Neutrophil (primary cell): ENCODE measurements around the gene SLC6A7.

Source experiments
- H3K27ac ChIP-seq: fragments of 200-600 bp; sonication (generic); 2 replicates; pipeline ENCODE4 v1.5.1; 2016; ENCODE audit warnings: mild to moderate bottlenecking, moderate library complexity
- H3K27me3 ChIP-seq: fragments of 200-600 bp; sonication (generic); 2 replicates; pipeline ENCODE4 v1.6.0; 2016; ENCODE audit warnings: mild to moderate bottlenecking
- H3K36me3 ChIP-seq: fragments of 200-600 bp; sonication (generic); 2 replicates; pipeline ENCODE4 v1.5.1; 2017
- H3K4me1 ChIP-seq, 2 experiments: fragments of 200-600 bp in 1 of 2; sonication (generic) in 1 of 2; 1 replicate in 1 of 2; 2 replicates in 1 of 2; pipeline versions ENCODE4 v1.5.1 to v1.6.1; 2013 to 2016; ENCODE audit warnings: low read depth in 1 of 2, low read length in 1 of 2, mild to moderate bottlenecking in 1 of 2, moderate library complexity in 1 of 2; ENCODE audit not compliant: control insufficient read depth in 1 of 2, insufficient read depth in 1 of 2
- H3K4me3 ChIP-seq, 2 experiments: fragments of 200-600 bp in 1 of 2; sonication (generic) in 1 of 2; 1 replicate in 1 of 2; 2 replicates in 1 of 2; pipeline ENCODE4 v1.5.1; 2013 to 2016; ENCODE audit warnings: low read depth in 1 of 2, low read length in 1 of 2, mild to moderate bottlenecking in 1 of 2, moderate library complexity in 1 of 2
- H3K9me3 ChIP-seq: fragments of 200-600 bp; sonication (generic); 2 replicates; pipeline ENCODE4 v1.5.1; 2016
- CTCF ChIP-seq: fragments of 200-600 bp; sonication (generic); IDR thresholded peaks from 2 replicates; pipeline ENCODE4 v1.5.1; 2016; ENCODE audit warnings: antibody characterized with exemption

Gene SLC6A7

GRCh38 chr5:150211156-150212030 lies 21.5 kb downstream of the SLC6A7 start:
- peaks cover 0 to 3% of the 10 kb centered on the region in 2 experiments for H3K4me1 ChIP-seq
- TF ChIP-seq CTCF = no peak
- no peak overlapping the region for H3K4me3 ChIP-seq
- no peaks in the 10 kb centered on the region for H3K9me3 ChIP-seq
- no peak overlapping the region for H3K27ac ChIP-seq
- H3K27me3 ChIP-seq = peaks cover 40% of the 10 kb centered on the region
- H3K36me3 ChIP-seq = no peaks in the 10 kb centered on the region

- TF ChIP-seq CTCF = no peak
- H3K27ac ChIP-seq = no peak overlapping the region
Measured at GRCh38 chr5:150213530-150213929, 23.7 kb downstream of the SLC6A7 start.

GRCh38 chr5:150214289-150214688 lies 24.4 kb downstream of the SLC6A7 start:
- peaks cover 14% of the 10 kb centered on the region for H3K27me3 ChIP-seq
- no peak overlapping the region for H3K27ac ChIP-seq
- H3K9me3 ChIP-seq = no peaks in the 10 kb centered on the region

More at GRCh38 chr5:150213530-150213929, 23.7 kb downstream of the SLC6A7 start:
- Histone ChIP-seq H3K4me1 (peaks cover 0 to 3% of the 10 kb centered on the region in 2 experiments), H3K4me3 (no peak overlapping the region), H3K36me3 (no peaks in the 10 kb centered on the region), H3K9me3 (no peaks in the 10 kb centered on the region), H3K27me3 (peaks cover 21% of the 10 kb centered on the region)

GRCh38 chr5:150215979-150216944 lies 26.4 kb downstream of the SLC6A7 start:
- Histone ChIP-seq H3K4me1 (no peaks in the 10 kb centered on the region), H3K9me3 (no peaks in the 10 kb centered on the region), H3K27me3 (no peaks in the 10 kb centered on the region), H3K4me3 (no peak overlapping the region), H3K36me3 (no peaks in the 10 kb centered on the region), H3K27ac (no peak overlapping the region)
- TF ChIP-seq CTCF = no peak

More at GRCh38 chr5:150214289-150214688, 24.4 kb downstream of the SLC6A7 start:
- peaks cover 0 to 2% of the 10 kb centered on the region in 2 experiments for H3K4me1 ChIP-seq
- no peaks in the 10 kb centered on the region for H3K36me3 ChIP-seq
- no peak overlapping the region for H3K4me3 ChIP-seq
- no peak for TF ChIP-seq CTCF

- H3K27me3 ChIP-seq = no peaks in the 10 kb centered on the region
- H3K4me1 ChIP-seq = no peaks in the 10 kb centered on the region
- no peak overlapping the region for H3K4me3 ChIP-seq
- H3K27ac ChIP-seq = no peak overlapping the region
- no peak for TF ChIP-seq CTCF
- no peaks in the 10 kb centered on the region for H3K36me3 ChIP-seq
- H3K9me3 ChIP-seq = no peaks in the 10 kb centered on the region
Measured at GRCh38 chr5:150217038-150217437, 27.2 kb downstream of the SLC6A7 start.
